GM21447 (cell line): ENCODE results near the gene TRIP6.
"Not testable (repeated sequence)": the region's sequence is repeated elsewhere in the genome, so short reads cannot be mapped to it uniquely, and the experiment has no call there.

Experiments
- ATAC-seq: cut with Tn5 transposase; IDR thresholded peaks from one replicate; pipeline ENCODE4 v1.9.1; 2021; ENCODE audit not compliant: unreplicated experiment

TRIP6 gene

DNA sequence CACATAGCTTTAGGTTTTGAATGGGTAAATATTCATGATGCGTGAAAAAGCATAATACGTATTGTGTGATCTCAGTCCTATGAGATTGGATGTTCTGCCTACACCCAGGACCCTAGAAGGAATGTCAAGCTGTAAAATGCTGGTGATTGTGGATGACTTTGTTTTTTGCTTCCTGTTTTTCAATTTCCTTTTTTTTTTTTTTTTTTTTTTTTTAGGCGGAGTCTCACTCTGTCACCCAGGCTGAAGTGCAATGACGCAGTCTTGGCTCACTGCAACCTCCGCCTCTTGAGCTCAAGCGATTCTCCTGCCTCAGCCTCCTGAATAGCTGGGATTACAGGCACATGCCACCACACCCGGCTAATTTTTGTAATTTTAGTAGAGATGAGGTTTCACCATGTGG, 43.3 kb downstream of the TRIP6 start:
- ATAC-seq, result not testable (repeated sequence)

DNA sequence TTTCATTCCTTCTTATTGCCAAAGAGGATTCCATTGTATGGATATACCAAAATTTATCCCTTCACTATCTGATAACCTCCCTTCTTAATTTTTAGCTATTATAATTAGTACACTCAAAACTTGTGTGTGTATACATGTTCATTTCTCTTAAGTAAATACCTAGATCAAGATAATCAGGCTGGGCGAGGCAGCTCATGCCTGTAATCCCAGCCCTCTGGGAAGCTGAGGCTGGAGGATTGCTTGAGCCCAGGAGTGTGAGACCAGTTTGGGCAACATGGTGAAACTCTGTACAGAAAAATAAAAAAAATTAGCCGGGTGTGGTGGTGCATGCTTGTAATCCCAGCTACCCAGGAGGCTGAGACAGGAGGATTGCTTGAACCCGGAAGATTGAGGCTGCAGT, 44.3 kb downstream of the TRIP6 start:
- no peak for ATAC-seq

DNA sequence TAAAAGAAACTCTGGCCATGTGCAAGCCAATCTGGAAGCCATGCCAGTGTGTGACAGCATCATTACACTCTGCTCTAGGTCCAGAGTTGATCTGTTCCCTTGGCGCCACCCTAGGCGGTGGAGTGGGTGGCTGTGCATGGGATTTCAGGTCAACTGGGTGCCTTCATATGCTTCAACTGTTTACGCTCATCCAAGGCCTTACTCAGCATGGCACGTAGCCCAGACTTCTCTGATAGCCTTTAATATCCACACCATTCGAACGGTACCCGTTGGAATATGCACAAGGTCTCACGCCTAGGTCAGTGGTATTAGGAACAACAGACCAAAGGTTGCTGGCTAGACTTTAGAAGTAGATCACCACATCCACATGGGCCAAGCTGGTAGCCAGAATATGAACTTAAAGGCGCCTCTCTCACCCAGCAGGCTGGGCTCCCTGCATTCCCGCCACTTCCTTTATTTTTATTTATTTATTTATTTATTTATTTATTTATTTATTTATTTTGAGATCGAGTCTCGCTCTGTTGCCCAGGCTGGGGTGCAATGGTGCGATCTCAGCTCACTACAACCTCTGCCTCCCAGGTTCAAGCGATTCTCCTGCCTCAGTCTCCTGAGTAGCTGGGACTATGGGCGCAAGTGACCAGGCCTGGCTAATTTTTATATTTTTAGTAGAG, 47.2 kb downstream of the TRIP6 start:
- ATAC-seq, result no peak

DNA sequence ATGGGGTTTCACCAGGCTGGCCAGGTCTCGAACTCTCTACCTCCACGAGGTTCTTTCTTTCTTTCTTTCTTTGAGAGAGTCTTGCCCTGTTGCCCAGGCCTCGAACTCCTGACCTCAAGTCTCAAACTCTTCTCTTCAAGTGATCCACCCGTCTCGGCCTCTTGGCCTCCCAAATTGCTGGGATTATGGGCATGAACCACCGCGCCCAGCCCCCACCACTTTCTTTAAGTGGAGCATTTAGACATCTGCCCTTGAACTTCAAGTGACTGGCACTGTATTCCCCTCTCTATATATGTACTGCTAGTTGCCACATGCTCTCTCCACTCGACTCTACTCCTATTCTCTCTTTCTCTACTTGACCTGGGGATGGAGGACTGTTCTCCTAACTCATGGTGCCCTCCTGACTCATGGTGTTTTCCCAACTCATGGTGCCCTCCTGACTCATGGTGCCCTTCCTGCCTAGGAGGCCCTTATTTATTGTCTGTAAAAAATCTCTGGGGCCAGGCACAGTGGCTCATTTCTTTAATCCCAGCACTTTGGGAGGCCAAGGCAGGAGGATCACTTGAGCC, 47.8 kb downstream of the TRIP6 start:
- no peak for ATAC-seq

DNA sequence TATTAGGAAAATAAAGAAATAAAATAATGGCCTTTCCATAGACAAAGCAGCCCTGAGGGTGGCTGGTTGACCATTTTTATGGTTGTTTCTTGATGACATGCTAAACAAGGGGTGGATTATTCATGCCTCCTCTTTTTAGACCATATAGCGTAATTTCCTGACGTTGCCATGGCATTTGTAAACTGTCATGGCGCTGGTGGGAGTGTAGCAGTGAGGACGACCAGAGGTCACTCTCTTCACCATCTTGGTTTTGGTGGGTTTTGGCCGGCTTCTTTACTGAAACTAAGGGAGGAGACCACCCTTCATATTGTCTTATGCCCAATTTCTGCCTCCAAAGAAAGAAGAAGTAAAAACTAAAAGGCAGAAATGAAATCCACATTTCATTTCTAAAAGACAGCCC, 52.1 kb downstream of the TRIP6 start:
- ATAC-seq, result not testable (repeated sequence)

DNA sequence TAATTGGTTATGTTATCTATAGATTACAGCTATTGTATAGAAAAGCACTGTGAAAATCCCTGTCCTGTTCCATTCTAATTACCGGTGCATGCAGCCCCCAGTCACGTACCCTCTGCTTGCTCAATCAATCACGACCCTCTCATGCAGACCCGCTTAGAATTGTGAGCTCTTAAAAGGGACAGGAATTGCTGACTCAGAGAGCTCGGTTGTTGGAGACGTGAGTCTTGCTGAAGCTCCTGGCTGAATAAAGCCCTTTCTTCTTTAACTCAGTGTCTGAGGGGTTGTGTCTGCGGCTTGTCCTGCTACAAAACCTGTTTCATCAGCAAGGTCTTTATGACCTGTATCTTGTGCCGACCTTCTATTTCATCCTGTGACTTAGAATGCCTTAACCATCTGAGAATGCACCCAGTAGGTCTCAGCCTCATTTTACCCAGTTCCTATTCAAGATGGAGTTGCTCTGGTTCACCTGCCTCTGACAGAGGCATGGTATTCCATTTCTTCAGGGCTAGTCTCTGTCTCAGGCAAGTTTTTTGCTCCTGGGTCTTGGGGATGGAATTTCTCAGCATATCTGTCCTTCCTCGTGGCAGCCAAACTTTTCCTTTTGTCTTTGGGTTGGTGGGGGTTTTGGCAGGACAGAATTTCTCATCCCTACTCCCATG, 52.7 kb downstream of the TRIP6 start:
- ATAC-seq, result not testable (repeated sequence)

DNA sequence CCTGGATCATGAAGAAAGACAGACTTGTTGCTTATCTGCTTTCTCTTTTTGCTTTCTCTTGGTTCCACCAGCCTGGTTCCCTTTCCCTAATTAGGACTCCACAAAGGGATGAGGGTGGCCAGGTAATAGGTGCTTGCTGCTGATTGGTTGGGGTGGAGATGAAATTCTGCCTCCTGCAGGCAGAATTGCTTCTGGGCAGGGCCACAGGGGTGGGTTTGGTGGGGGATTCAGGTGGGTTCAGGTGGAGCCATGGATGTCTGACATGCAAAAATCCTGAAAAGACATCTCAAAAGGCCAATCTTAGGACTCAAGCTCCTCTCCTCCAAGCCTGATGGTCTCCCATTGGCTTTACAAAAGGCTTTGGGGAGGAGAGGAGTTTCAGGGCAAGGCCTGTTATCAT, 53.9 kb downstream of the TRIP6 start:
- no peak for ATAC-seq
